OCI-LY7 (cell line): ENCODE results near the gene SIN3B.

Source experiments
- EZH2phosphoT487 ChIP-seq: fragments of 200-600 bp; sonication (generic); IDR thresholded peaks from 2 replicates; pipeline ENCODE4 v1.6.1; 2018; ENCODE audit warnings: low read depth, borderline replicate concordance, mild to moderate bottlenecking, mixed run types, antibody characterized with exemption, low read length, moderate library complexity, mixed read lengths
- TF ChIP-seq, protein P1 (sequence below): fragments of 200-600 bp; sonication (generic); conservative IDR thresholded peaks from 2 replicates; pipeline ENCODE4 v1.5.1; 2014; ENCODE audit warnings: mild to moderate bottlenecking, antibody characterized with exemption, low read length, moderate library complexity, mixed read lengths

DNA sequence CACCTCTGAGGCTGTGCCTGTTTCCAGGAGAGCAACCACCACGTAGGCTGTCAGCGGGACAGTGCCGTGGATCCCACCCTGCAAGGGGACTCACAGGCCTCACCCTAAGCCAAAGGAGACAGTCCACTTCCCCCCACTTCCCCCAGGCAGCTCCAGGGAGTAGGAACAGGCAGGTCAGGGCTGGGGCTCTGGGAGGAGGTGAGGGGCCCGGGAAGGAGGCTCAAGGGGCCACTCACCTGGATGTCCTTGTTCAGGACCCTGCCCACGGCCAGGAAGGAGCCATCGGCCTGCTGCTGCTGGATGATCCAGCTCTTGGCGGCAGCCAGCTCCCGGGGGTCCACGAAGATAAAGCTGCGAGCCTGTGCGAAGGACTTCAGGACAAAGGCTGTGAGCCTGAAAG, 85.2 kb downstream of the SIN3B start:
- TF ChIP-seq, protein P1, sequence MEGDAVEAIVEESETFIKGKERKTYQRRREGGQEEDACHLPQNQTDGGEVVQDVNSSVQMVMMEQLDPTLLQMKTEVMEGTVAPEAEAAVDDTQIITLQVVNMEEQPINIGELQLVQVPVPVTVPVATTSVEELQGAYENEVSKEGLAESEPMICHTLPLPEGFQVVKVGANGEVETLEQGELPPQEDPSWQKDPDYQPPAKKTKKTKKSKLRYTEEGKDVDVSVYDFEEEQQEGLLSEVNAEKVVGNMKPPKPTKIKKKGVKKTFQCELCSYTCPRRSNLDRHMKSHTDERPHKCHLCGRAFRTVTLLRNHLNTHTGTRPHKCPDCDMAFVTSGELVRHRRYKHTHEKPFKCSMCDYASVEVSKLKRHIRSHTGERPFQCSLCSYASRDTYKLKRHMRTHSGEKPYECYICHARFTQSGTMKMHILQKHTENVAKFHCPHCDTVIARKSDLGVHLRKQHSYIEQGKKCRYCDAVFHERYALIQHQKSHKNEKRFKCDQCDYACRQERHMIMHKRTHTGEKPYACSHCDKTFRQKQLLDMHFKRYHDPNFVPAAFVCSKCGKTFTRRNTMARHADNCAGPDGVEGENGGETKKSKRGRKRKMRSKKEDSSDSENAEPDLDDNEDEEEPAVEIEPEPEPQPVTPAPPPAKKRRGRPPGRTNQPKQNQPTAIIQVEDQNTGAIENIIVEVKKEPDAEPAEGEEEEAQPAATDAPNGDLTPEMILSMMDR = no peak
- TF ChIP-seq EZH2phosphoT487 = no peak
